Stimulated activated CD4-positive, alpha-beta T cell treated with anti-CD3 and anti-CD28 coated beads, Interleukin-4, amount 100 ng/mL, for 48 hours (primary cell): ENCODE results near the gene RNF227.

Source experiments
- DNase-seq, 2 donors: peaks; one replicate each; pipeline ENCODE4 v3.0.0-alpha.2; 2020; ENCODE audit warnings: low read depth in 2 of 2

Gene RNF227

GRCh38 chr17:7889166-7889955 lies 26.7 kb downstream of the RNF227 start:
- peak; percentile 35 to 38 for DNase-seq

- DNase-seq = peak; percentile 43 to 62
These were observed 27.7 kb downstream of the RNF227 start, which contains the start of gene CHD3 for GRCh38 chr17:7888184-7888920. CHD3 (plus strand) TSS chr17:7888789; CDS start chr17:7889001, 212 bp downstream.

- peak; percentile 64 to 88 for DNase-seq
These were observed 28.5 kb downstream of the RNF227 start for GRCh38 chr17:7887482-7888183.

GRCh38 chr17:7887038-7887481 lies 29.0 kb downstream of the RNF227 start:
- no peak for DNase-seq

GRCh38 chr17:7886227-7887037 lies 29.7 kb downstream of the RNF227 start:
- peak; percentile 38 to 39 for DNase-seq

GRCh38 chr17:7885367-7886226 lies 30.5 kb downstream of the RNF227 start:
- peak; percentile 29 to 39 for DNase-seq

GRCh38 chr17:7884581-7885366 lies 31.3 kb downstream of the RNF227 start:
- DNase-seq = peak; percentile 9 to 12

- DNase-seq = peak in 1 of 2 donors; percentile 20
These were observed 32.2 kb downstream of the RNF227 start for GRCh38 chr17:7883781-7884386.

GRCh38 chr17:7882629-7883028 lies 33.5 kb downstream of the RNF227 start:
- no peak for DNase-seq

- DNase-seq = no peak
These were observed 34.0 kb downstream of the RNF227 start for GRCh38 chr17:7882068-7882467.

- DNase-seq = no peak
These were observed 34.6 kb downstream of the RNF227 start for GRCh38 chr17:7881276-7882054.

GRCh38 chr17:7880076-7880868 lies 35.8 kb downstream of the RNF227 start:
- no peak for DNase-seq

- no peak for DNase-seq
These were observed 37.9 kb downstream of the RNF227 start for GRCh38 chr17:7878234-7878633.

GRCh38 chr17:7875804-7876370 lies 40.2 kb downstream of the RNF227 start:
- DNase-seq = no peak

- no peak for DNase-seq
These were observed 43.0 kb downstream of the RNF227 start for GRCh38 chr17:7873051-7873450.

GRCh38 chr17:7867881-7868329 lies 48.2 kb downstream of the RNF227 start:
- DNase-seq = no peak
